Lung (tissue), 12 donors: ENCODE results near the gene KRT75. TPM values are rescaled to one million over a fixed set of nuclear protein-coding genes. Genes with fewer than 3 reads are reported as not detected.

Experiments
- ATAC-seq: fragments of 200-7000 bp; cut with Tn5 transposase; one replicate; pipeline ENCODE4 v1.9.1; 2020; ENCODE audit warnings: moderate number of reproducible peaks; ENCODE audit not compliant: insufficient read depth, low FRiP score
- DNase-seq, 3 donors: peaks; one replicate each; pipeline ENCODE4 v3.0.0-alpha.2; 2013 to 2017
- H3K27ac ChIP-seq, 2 donors: one replicate each; pipeline ENCODE4 v1.5.1; 2013; ENCODE audit warnings: mild to moderate bottlenecking in 2 of 2, moderate library complexity in 2 of 2, control low read depth in 1 of 2, inconsistent platforms in 1 of 2, low read depth in 1 of 2, low read length in 1 of 2
- H3K27me3 ChIP-seq, 3 donors: one replicate each; pipeline ENCODE4 v1.5.1; 2013; ENCODE audit warnings: low read length in 2 of 3; ENCODE audit not compliant: control insufficient read depth in 3 of 3, insufficient read depth in 3 of 3
- H3K36me3 ChIP-seq, 4 donors: one replicate each; pipeline ENCODE4 v1.5.1; 2013; ENCODE audit warnings: low read length in 4 of 4, mild to moderate bottlenecking in 1 of 4, moderate library complexity in 1 of 4; ENCODE audit not compliant: control insufficient read depth in 4 of 4, insufficient read depth in 4 of 4
- H3K4me1 ChIP-seq, 5 donors: one replicate each; pipeline ENCODE4 v1.5.1; 2013; ENCODE audit warnings: low read length in 5 of 5, mild to moderate bottlenecking in 2 of 5, moderate library complexity in 1 of 5; ENCODE audit not compliant: control insufficient read depth in 5 of 5, insufficient read depth in 5 of 5
- H3K4me3 ChIP-seq: one replicate; pipeline ENCODE4 v1.5.1; 2013; ENCODE audit warnings: mild to moderate bottlenecking, control low read depth, moderate library complexity
- H3K9ac ChIP-seq, 2 donors: one replicate each; pipeline ENCODE4 v1.5.1; 2013; ENCODE audit warnings: low read length in 2 of 2, control low read depth in 1 of 2; ENCODE audit not compliant: insufficient read depth in 1 of 2
- H3K9me3 ChIP-seq, 4 donors: one replicate each; pipeline ENCODE4 v1.5.1; 2013; ENCODE audit warnings: low read length in 3 of 4, mild to moderate bottlenecking in 1 of 4, moderate library complexity in 1 of 4; ENCODE audit not compliant: control insufficient read depth in 4 of 4, insufficient read depth in 3 of 4
- WGBS, 2 donors: extraction: QIAGEN DNeasy Blood & Tissue Kit; methylation state at CpG; one replicate each; pipeline ENCODE4 v1.1.7; 2013; 5-methylcytosine and 5-hydroxymethylcytosine counted together
- polyA plus RNA-seq, 2 donors: library from polyadenylated mRNA; stranded (reverse); fragments of 200-250 nt; gene quantifications; one replicate each; pipeline ENCODE4 v1.2.1, GENCODE V29; 2013
- total RNA-seq, 2 donors: library from RNA; depleted of rRNA in 1 of 2; stranded (reverse); fragments of >200 nt in 1 of 2; gene quantifications; one replicate each; pipeline ENCODE4 v1.2.1, GENCODE V29; 2014 to 2021
- TF ChIP-seq, protein P1 (sequence below): IDR thresholded peaks from 2 replicates; pipeline ENCODE4 v1.5.1; 2012; ENCODE audit warnings: mild to moderate bottlenecking; ENCODE audit errors: control extremely low read depth, extremely low read depth
- donor health status: control.
- donor health status: control.
- donor health status: Bipolar disorder and iron deficiency.
- donor health status: healthy.
- donor health status: DM: yes; HTN: yes; CAD: no.

Gene KRT75
- total and polyA plus RNA-seq, 4 donors = 0.01 TPM; not detected in 3

- Histone ChIP-seq H3K9me3 (no peaks in the 10 kb centered on the region), H3K4me1 (no peaks in the 10 kb centered on the region), H3K9ac (no peak overlapping the region), H3K27ac (no peak overlapping the region), H3K27me3 (peaks cover 0 to 9% (median 0%) of the 10 kb centered on the region in 3 donors), H3K4me3 (no peak overlapping the region), H3K36me3 (no peaks in the 10 kb centered on the region)
- DNase-seq = no peak
- 85 to 87% methylated on average over 8 of the region's 8 CpGs for WGBS, 2 donors
- no peak for ATAC-seq
- TF ChIP-seq, protein P1, sequence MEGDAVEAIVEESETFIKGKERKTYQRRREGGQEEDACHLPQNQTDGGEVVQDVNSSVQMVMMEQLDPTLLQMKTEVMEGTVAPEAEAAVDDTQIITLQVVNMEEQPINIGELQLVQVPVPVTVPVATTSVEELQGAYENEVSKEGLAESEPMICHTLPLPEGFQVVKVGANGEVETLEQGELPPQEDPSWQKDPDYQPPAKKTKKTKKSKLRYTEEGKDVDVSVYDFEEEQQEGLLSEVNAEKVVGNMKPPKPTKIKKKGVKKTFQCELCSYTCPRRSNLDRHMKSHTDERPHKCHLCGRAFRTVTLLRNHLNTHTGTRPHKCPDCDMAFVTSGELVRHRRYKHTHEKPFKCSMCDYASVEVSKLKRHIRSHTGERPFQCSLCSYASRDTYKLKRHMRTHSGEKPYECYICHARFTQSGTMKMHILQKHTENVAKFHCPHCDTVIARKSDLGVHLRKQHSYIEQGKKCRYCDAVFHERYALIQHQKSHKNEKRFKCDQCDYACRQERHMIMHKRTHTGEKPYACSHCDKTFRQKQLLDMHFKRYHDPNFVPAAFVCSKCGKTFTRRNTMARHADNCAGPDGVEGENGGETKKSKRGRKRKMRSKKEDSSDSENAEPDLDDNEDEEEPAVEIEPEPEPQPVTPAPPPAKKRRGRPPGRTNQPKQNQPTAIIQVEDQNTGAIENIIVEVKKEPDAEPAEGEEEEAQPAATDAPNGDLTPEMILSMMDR = no peak
These were observed 53.0 kb downstream of the KRT75 start for GRCh38 chr12:52381206-52381605.

DNA sequence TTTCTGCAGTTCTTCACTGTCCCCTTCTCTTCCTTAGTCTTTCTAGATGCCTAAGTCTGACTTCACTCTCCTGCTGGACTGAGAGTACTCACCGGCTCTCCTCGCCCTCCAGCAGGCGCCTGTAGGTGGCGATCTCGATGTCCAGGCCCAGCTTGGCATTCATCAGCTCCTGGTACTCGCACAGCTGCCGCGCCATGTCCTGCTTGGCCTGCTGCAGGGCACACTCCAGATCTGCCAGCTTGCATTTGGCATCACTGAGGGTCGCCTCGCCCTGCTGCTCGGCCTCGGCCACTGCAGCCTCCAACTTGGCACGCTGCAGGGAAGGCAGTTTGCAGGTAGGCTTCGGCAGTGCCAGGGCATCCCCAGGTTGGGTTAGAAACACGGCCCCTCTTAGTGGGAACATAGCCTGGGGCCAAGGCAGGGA is 53.9 kb downstream of the KRT75 start:
- TF ChIP-seq, protein P1 = no peak
- 58 to 67% methylated on average over 15 of the region's 15 CpGs for WGBS, 2 donors
- H3K27me3 ChIP-seq = peaks cover 0 to 9% (median 0%) of the 10 kb centered on the region in 3 donors
- H3K9ac ChIP-seq = no peak overlapping the region
- H3K4me1 ChIP-seq = no peaks in the 10 kb centered on the region
- ATAC-seq (no peak), DNase-seq (peak; percentile 16 to 51 (median 30))
- H3K36me3 ChIP-seq = no peaks in the 10 kb centered on the region
- no peaks in the 10 kb centered on the region for H3K9me3 ChIP-seq
- no peak overlapping the region for H3K4me3 ChIP-seq
- no peak overlapping the region for H3K27ac ChIP-seq

DNA sequence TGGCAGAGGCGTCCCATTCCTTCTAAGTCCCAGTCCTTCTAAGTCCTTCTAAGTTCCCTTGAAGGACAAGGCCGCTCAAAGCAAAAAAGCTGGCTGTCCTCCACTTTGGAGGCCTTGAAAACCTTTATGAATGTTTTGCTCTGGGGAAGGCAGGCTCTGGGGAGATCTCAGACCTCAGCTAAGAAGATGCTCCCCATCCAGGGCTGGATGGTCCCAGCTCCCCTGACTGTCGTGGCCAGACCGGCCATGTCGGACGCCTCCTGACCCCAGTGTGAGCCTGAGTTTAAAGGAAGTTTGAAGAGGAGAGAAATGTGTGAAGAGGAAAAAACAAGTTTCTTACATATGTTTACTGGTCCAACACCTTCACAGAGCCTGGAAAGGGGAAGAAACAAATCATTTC is 54.6 kb downstream of the KRT75 start:
- TF ChIP-seq, protein P1 = no peak
- Histone ChIP-seq H3K4me1 (no peaks in the 10 kb centered on the region), H3K27ac (no peak overlapping the region), H3K9me3 (no peaks in the 10 kb centered on the region), H3K36me3 (no peaks in the 10 kb centered on the region), H3K9ac (no peak overlapping the region), H3K4me3 (no peak overlapping the region), H3K27me3 (peaks cover 0 to 9% (median 0%) of the 10 kb centered on the region in 3 donors)
- ATAC-seq = no peak
- WGBS, 2 donors = 81 to 84% methylated on average over 6 of the region's 6 CpGs
- no peak for DNase-seq

DNA sequence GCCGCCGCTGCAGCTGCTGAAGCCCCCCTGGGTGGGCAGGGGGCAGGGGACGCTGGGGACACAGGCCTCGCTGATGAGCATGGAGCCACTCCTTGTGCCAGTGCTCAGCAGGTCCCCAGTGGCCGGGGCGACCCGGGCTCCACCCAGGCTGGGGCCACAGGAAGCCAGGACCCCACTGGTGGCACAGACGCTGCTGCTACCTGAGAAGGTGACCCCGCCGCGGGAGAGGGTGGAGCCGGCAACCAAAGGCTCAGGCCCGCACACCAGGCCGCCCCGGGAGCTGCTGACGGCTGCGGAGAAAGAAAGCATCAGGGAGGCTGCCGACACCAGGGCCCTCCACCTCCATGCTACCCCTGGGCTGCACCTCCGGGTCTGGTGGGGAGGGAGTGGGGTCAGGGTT is 56.1 kb downstream of the KRT75 start:
- Histone ChIP-seq H3K27ac (no peak overlapping the region), H3K4me1 (no peaks in the 10 kb centered on the region), H3K4me3 (no peak overlapping the region), H3K27me3 (peaks cover 0 to 9% (median 0%) of the 10 kb centered on the region in 3 donors), H3K9me3 (no peaks in the 10 kb centered on the region), H3K9ac (no peak overlapping the region), H3K36me3 (no peaks in the 10 kb centered on the region)
- DNase-seq (no peak), ATAC-seq (no peak)
- 79 to 81% methylated on average over 16 to 19 of the region's 19 CpGs for WGBS, 2 donors
- TF ChIP-seq, protein P1 = no peak
